GM23338 (cell line): ENCODE results near the gene IL12RB1. TPM values are rescaled to one million over a fixed set of nuclear protein-coding genes. Genes with fewer than 3 reads are reported as not detected.

Experiments used
- ATAC-seq: fragments of 200-7000 bp; cut with Tn5 transposase; 3 replicates; pipeline ENCODE4 v1.9.1; 2020
- DNase-seq: peaks from one replicate; pipeline ENCODE4 v3.0.0-alpha.2; 2015; ENCODE audit warnings: low spot score
- H2AFZ ChIP-seq: fragments of 200-600 bp; sonication (generic); 2 replicates; pipeline ENCODE4 v1.8.0; 2016; ENCODE audit warnings: antibody characterized with exemption, mild to moderate bottlenecking, moderate library complexity
- H3F3A ChIP-seq: fragments of 200-600 bp; sonication (generic); replicated peaks from 2 replicates; pipeline ENCODE4 v1.8.0; 2017; ENCODE audit warnings: antibody characterized with exemption, mixed run types, low read depth
- H3K27ac ChIP-seq: fragments of 200-600 bp; sonication (generic); 2 replicates; pipeline ENCODE4 v1.6.1; 2016; ENCODE audit warnings: low read depth
- H3K27me3 ChIP-seq: fragments of 200-600 bp; sonication (generic); 2 replicates; pipeline ENCODE4 v1.8.0; 2016; ENCODE audit warnings: mild to moderate bottlenecking, mixed run types, moderate library complexity; ENCODE audit not compliant: insufficient read depth
- H3K36me3 ChIP-seq: fragments of 200-600 bp; sonication (generic); 2 replicates; pipeline ENCODE4 v1.8.0; 2016; ENCODE audit warnings: mild to moderate bottlenecking; ENCODE audit not compliant: insufficient read depth
- H3K4me1 ChIP-seq: fragments of 200-600 bp; sonication (generic); 2 replicates; pipeline ENCODE4 v1.8.0; 2016; ENCODE audit warnings: mild to moderate bottlenecking, moderate library complexity; ENCODE audit not compliant: insufficient read depth
- H3K4me2 ChIP-seq: fragments of 200-600 bp; sonication (generic); 2 replicates; pipeline ENCODE4 v1.7.1; 2017; ENCODE audit warnings: mixed run types
- H3K4me3 ChIP-seq: fragments of 200-600 bp; sonication (generic); 2 replicates; pipeline ENCODE4 v1.6.1; 2016; ENCODE audit warnings: mixed run types
- H3K79me2 ChIP-seq: fragments of 200-600 bp; sonication (generic); replicated peaks from 2 replicates; pipeline ENCODE4 v1.8.0; 2017; ENCODE audit warnings: mild to moderate bottlenecking; ENCODE audit not compliant: insufficient read depth
- H3K9me2 ChIP-seq: fragments of 200-600 bp; sonication (generic); 2 replicates; pipeline ENCODE4 v1.8.0; 2017; ENCODE audit not compliant: insufficient read depth
- H4K20me1 ChIP-seq: fragments of 200-600 bp; sonication (generic); replicated peaks from 2 replicates; pipeline ENCODE4 v1.8.0; 2017; ENCODE audit warnings: mild to moderate bottlenecking; ENCODE audit not compliant: insufficient read depth
- H3K27ac Mint-ChIP-seq: 2 replicates; pipeline ENCODE4 v1.8.0; 2020; ENCODE audit warnings: inconsistent platforms, mild to moderate bottlenecking, moderate library complexity, mixed read lengths
- H3K27me3 Mint-ChIP-seq: 3 replicates; pipeline ENCODE4 v1.8.0; 2022; ENCODE audit warnings: low read depth, mild to moderate bottlenecking, moderate library complexity, mixed read lengths, inconsistent platforms; ENCODE audit not compliant: insufficient read depth, poor library complexity
- H3K36me3 Mint-ChIP-seq: 3 replicates; pipeline ENCODE4 v1.8.0; 2021; ENCODE audit warnings: low read depth, mild to moderate bottlenecking, inconsistent platforms, moderate library complexity, mixed read lengths
- H3K4me1 Mint-ChIP-seq: 3 replicates; pipeline ENCODE4 v1.8.0; 2020; ENCODE audit warnings: mild to moderate bottlenecking, inconsistent platforms, mixed read lengths
- H3K4me3 Mint-ChIP-seq: 3 replicates; pipeline ENCODE4 v1.8.0; 2021; ENCODE audit warnings: moderate library complexity, mild to moderate bottlenecking, inconsistent platforms, mixed read lengths
- H3K9me3 Mint-ChIP-seq: 3 replicates; pipeline ENCODE4 v1.8.0; 2020; ENCODE audit warnings: moderate library complexity, mild to moderate bottlenecking, inconsistent platforms, mixed read lengths
- CREB1 ChIP-seq: fragments of 250-450 bp; sonication (Bioruptor Pico); IDR thresholded peaks from 2 replicates; pipeline ENCODE4 v1.5.0; 2020; ENCODE audit warnings: low read depth, mild to moderate bottlenecking, moderate library complexity
- CTCF ChIP-seq, 2 experiments: fragments of 200-600 bp in 1 of 2; sonication (generic) in 1 of 2; conservative IDR thresholded peaks; 2 replicates each; pipeline versions ENCODE4 v1.5.1 to v1.6.1; 2016 to 2017; ENCODE audit warnings: antibody characterized with exemption in 2 of 2, low read depth in 2 of 2, mild to moderate bottlenecking in 2 of 2, moderate library complexity in 1 of 2
- ETS1 ChIP-seq: IDR thresholded peaks from 2 replicates; pipeline ENCODE4 v1.6.1; 2016; ENCODE audit warnings: antibody characterized with exemption
- EZH2 ChIP-seq: fragments of 200-600 bp; sonication (generic); IDR thresholded peaks from one replicate; pipeline ENCODE4 v1.8.0; 2017; ENCODE audit warnings: antibody characterized with exemption, mild to moderate bottlenecking, low read depth; ENCODE audit not compliant: unreplicated experiment
- EZH2phosphoT487 ChIP-seq: fragments of 200-600 bp; sonication (generic); IDR thresholded peaks from one replicate; pipeline ENCODE4 v1.8.1; 2018; ENCODE audit warnings: antibody characterized with exemption; ENCODE audit not compliant: unreplicated experiment
- JUNB ChIP-seq: IDR thresholded peaks from one replicate; pipeline ENCODE4 v1.6.1; 2016; ENCODE audit warnings: antibody characterized with exemption; ENCODE audit not compliant: unreplicated experiment
- NANOG ChIP-seq: IDR thresholded peaks from 2 replicates; pipeline ENCODE4 v1.6.1; 2016; ENCODE audit warnings: antibody characterized with exemption, borderline replicate concordance
- POLR2AphosphoS5 ChIP-seq: IDR thresholded peaks from 2 replicates; pipeline ENCODE4 v1.6.1; 2016; ENCODE audit warnings: antibody characterized with exemption, low read depth
- REST ChIP-seq: IDR thresholded peaks from one replicate; pipeline ENCODE4 v1.6.1; 2018; ENCODE audit warnings: antibody characterized with exemption; ENCODE audit not compliant: unreplicated experiment
- STAT1 ChIP-seq: IDR thresholded peaks from one replicate; pipeline ENCODE4 v1.6.1; 2016; ENCODE audit warnings: antibody characterized with exemption; ENCODE audit not compliant: unreplicated experiment
- ZNF114 ChIP-seq: fragments of 250-450 bp; sonication (Bioruptor Pico); IDR thresholded peaks from 2 replicates; pipeline ENCODE4 v1.5.0; 2020; ENCODE audit warnings: mild to moderate bottlenecking, moderate library complexity
- ZNF331 ChIP-seq: fragments of 250-450 bp; sonication (Bioruptor Pico); IDR thresholded peaks from 2 replicates; pipeline ENCODE4 v1.5.0; 2020; ENCODE audit warnings: low read depth, mild to moderate bottlenecking, moderate library complexity
- ZNF462 ChIP-seq: fragments of 250-450 bp; sonication (Bioruptor Pico); IDR thresholded peaks from 2 replicates; pipeline ENCODE4 v1.5.0; 2020; ENCODE audit warnings: mild to moderate bottlenecking, moderate library complexity
- polyA plus RNA-seq: library from polyadenylated mRNA; unstranded; fragments of >200 nt; fragmentation: Nextera tagmentation; extraction: Ambion mirVana; gene quantifications from 2 replicates; pipeline ENCODE4 v1.2.1, GENCODE V29; 2016
- total RNA-seq: library from RNA; depleted of rRNA; stranded (reverse); fragments of >200 nt; shearing (Covaris generic); gene quantifications from 2 replicates; pipeline ENCODE4 v1.2.3, GENCODE V29; 2014

Gene IL12RB1
- total and polyA plus RNA-seq, 2 experiments from 2014 or later = not detected

- ATAC-seq = no peak; the same call in 2 of the 3 replicates
- no peaks in the 10 kb centered on the region for H4K20me1 ChIP-seq
- H3K9me2 ChIP-seq = no peaks in the 10 kb centered on the region
- H3K4me2 ChIP-seq = no peak overlapping the region
- no peaks in the 10 kb centered on the region for H3K9me3 Mint-ChIP-seq
- no peak overlapping the region for H3K27ac ChIP-seq
- peaks cover 4% of the 10 kb centered on the region for H3K27me3 Mint-ChIP-seq
- no peak for TF ChIP-seq CREB1 (CRISPR knock-in tag)
- no peak for TF ChIP-seq ZNF331 (CRISPR knock-in tag)
- no peak for TF ChIP-seq CTCF (conservative IDR thresholded peaks at IDR 0.05; ENCODE audit: low read depth in 2 of 2)
- no peak for TF ChIP-seq ZNF114 (CRISPR knock-in tag)
- TF ChIP-seq ETS1 = no peak
- TF ChIP-seq NANOG = no peak
- no peak for TF ChIP-seq EZH2
- TF ChIP-seq EZH2phosphoT487 = no peak
- no peak for TF ChIP-seq STAT1
- no peak for TF ChIP-seq ZNF462 (CRISPR knock-in tag)
- no peak for TF ChIP-seq POLR2AphosphoS5
- no peak for TF ChIP-seq JUNB
- TF ChIP-seq REST = no peak
- H3K4me3 ChIP-seq = no peak overlapping the region
- no peaks in the 10 kb centered on the region for H3K79me2 ChIP-seq
- H3K36me3 ChIP-seq = no peaks in the 10 kb centered on the region
- no peak overlapping the region for H3K27ac Mint-ChIP-seq
- no peaks in the 10 kb centered on the region for H3F3A ChIP-seq
- H3K4me1 ChIP-seq = no peaks in the 10 kb centered on the region; the same call in 1 of the 2 replicates
- H3K4me1 Mint-ChIP-seq = no peaks in the 10 kb centered on the region; the same call in 2 of the 3 replicates
- H2AFZ ChIP-seq = no peak overlapping the region
- no peaks in the 10 kb centered on the region for H3K36me3 Mint-ChIP-seq
- no peak overlapping the region for H3K4me3 Mint-ChIP-seq
- DNase-seq = no peak
- H3K27me3 ChIP-seq = no peaks in the 10 kb centered on the region
These were observed 16.6 kb downstream of the IL12RB1 start for GRCh38 chr19:18070181-18070580.
